GM18867 (cell line): Measurements from ENCODE around the gene ACTR3.
A peak's percentile ranks its signal among the peaks of the same experiment; 100 is the strongest.
"Not testable (repeated sequence)": the region's sequence is repeated elsewhere in the genome, so short reads cannot be mapped to it uniquely, and the experiment has no call there.

Experiments
- ATAC-seq: cut with Tn5 transposase; IDR thresholded peaks from one replicate; pipeline ENCODE4 v1.9.1; 2021; ENCODE audit warnings: mild to moderate bottlenecking, moderate library complexity; ENCODE audit not compliant: unreplicated experiment

Gene ACTR3

GRCh38 chr2:113889471-113890252 lies at the start of gene ACTR3:
TSS of gene ACTR3 (plus strand) at chr2:113890089. CDS start at chr2:113890280, 191 bp downstream.
- peak; percentile 59 for ATAC-seq

- ATAC-seq: no peak
Measured at GRCh38 chr2:113840518-113840917, 49.4 kb upstream of the ACTR3 start.

GRCh38 chr2:113842919-113843736 lies 46.8 kb upstream of the ACTR3 start:
- ATAC-seq: no peak

GRCh38 chr2:113843737-113844050 lies 46.2 kb upstream of the ACTR3 start:
- not testable (repeated sequence) for ATAC-seq

GRCh38 chr2:113845261-113845660 lies 44.6 kb upstream of the ACTR3 start:
- no peak for ATAC-seq

- not testable (repeated sequence) for ATAC-seq
Measured at GRCh38 chr2:113845796-113846195, 44.1 kb upstream of the ACTR3 start.

- no peak for ATAC-seq
Measured at GRCh38 chr2:113846429-113846828, 43.5 kb upstream of the ACTR3 start.

- peak; percentile 66 for ATAC-seq
Measured at GRCh38 chr2:113847144-113847543, 42.7 kb upstream of the ACTR3 start.

GRCh38 chr2:113848758-113849415 lies 41.0 kb upstream of the ACTR3 start:
- ATAC-seq: no peak

GRCh38 chr2:113850687-113851086 lies 39.2 kb upstream of the ACTR3 start:
- no peak for ATAC-seq

GRCh38 chr2:113851640-113852039 lies 38.2 kb upstream of the ACTR3 start:
- no peak for ATAC-seq

GRCh38 chr2:113854208-113854607 lies 35.7 kb upstream of the ACTR3 start:
- no peak for ATAC-seq

- ATAC-seq: no peak
Measured at GRCh38 chr2:113854970-113855740, 34.7 kb upstream of the ACTR3 start.

GRCh38 chr2:113857464-113857863 lies 32.4 kb upstream of the ACTR3 start:
- no peak for ATAC-seq

- ATAC-seq: no peak
Measured at GRCh38 chr2:113858764-113859163, 31.1 kb upstream of the ACTR3 start.

- no peak for ATAC-seq
Measured at GRCh38 chr2:113861740-113862139, 28.1 kb upstream of the ACTR3 start.

- no peak for ATAC-seq
Measured at GRCh38 chr2:113863144-113863543, 26.7 kb upstream of the ACTR3 start.

GRCh38 chr2:113867571-113867970 lies 22.3 kb upstream of the ACTR3 start:
- ATAC-seq: no peak

GRCh38 chr2:113869253-113869652 lies 20.6 kb upstream of the ACTR3 start:
- no peak for ATAC-seq

- no peak for ATAC-seq
Measured at GRCh38 chr2:113872201-113872600, 17.7 kb upstream of the ACTR3 start.

GRCh38 chr2:113873867-113874266 lies 16.0 kb upstream of the ACTR3 start:
- ATAC-seq: no peak
